IMR-90 (cell line): ENCODE data around the gene UBASH3B. TPM values are rescaled to one million over a fixed set of nuclear protein-coding genes. Genes with fewer than 3 reads are reported as not detected.

Source experiments
- ATAC-seq: fragments of 200-7000 bp; cut with Tn5 transposase; 2 replicates; pipeline ENCODE4 v1.9.1; 2020; ENCODE audit warnings: low read depth, mild to moderate bottlenecking, moderate library complexity
- BruUV-seq: library from RNA; stranded (reverse); fragments of 400-500 nt; replicated peaks from 2 replicates; lab custom pipeline; 2021; lab: Mats Ljungman, UMichigan
- CTCF ChIA-PET: fragments of 300-600 bp; formaldehyde crosslinking; extraction: SDS; loops from one replicate; lab custom pipeline; 2021; ENCODE audit warnings: antibody characterized with exemption; lab: Yijun Ruan, JAX
- POLR2A ChIA-PET: fragments of 300-600 bp; sonication (Branson Sonifier 250); formaldehyde crosslinking; loops from one replicate; lab custom pipeline; 2022; ENCODE audit warnings: antibody characterized with exemption; ENCODE audit not compliant: unreplicated experiment; lab: Charles Lee
- DNase-seq: peaks from one replicate; pipeline ENCODE4 v3.0.0; 2013
- H2AFZ ChIP-seq: replicated peaks from 2 replicates; pipeline ENCODE3; 2013; ENCODE audit warnings: low read length, mild to moderate bottlenecking; ENCODE audit not compliant: poor library complexity
- H2AK5ac ChIP-seq: 2 replicates; pipeline ENCODE4 v1.6.1; 2013; ENCODE audit warnings: low read depth, low read length, inconsistent platforms
- H2AK9ac ChIP-seq: replicated peaks from 2 replicates; pipeline ENCODE3; 2013; ENCODE audit warnings: mild to moderate bottlenecking, low read depth, low read length, moderate library complexity; ENCODE audit not compliant: poor library complexity
- H2BK120ac ChIP-seq: 2 replicates; pipeline ENCODE4 v1.6.1; 2013; ENCODE audit warnings: low read depth, low read length, inconsistent platforms
- H2BK15ac ChIP-seq: 3 replicates; pipeline ENCODE4 v1.6.1; 2013; ENCODE audit warnings: low read depth, low read length, inconsistent platforms
- H2BK20ac ChIP-seq: 2 replicates; pipeline ENCODE4 v1.6.1; 2013; ENCODE audit warnings: low read depth, mild to moderate bottlenecking, inconsistent platforms, low read length, moderate library complexity
- H2BK5ac ChIP-seq: 2 replicates; pipeline ENCODE4 v1.6.1; 2013; ENCODE audit warnings: mild to moderate bottlenecking, low read depth, low read length, inconsistent platforms; ENCODE audit not compliant: poor library complexity, severe bottlenecking
- H3K14ac ChIP-seq: replicated peaks from 2 replicates; pipeline ENCODE4 v1.6.1; 2013; ENCODE audit warnings: low read depth, low read length, inconsistent platforms
- H3K18ac ChIP-seq: 2 replicates; pipeline ENCODE4 v1.6.1; 2013; ENCODE audit warnings: low read depth, low read length, control low read depth
- H3K23ac ChIP-seq: 2 replicates; pipeline ENCODE4 v1.6.1; 2013; ENCODE audit warnings: low read depth, low read length, inconsistent platforms
- H3K27ac ChIP-seq: 2 replicates; pipeline ENCODE4 v1.5.1; 2013; ENCODE audit warnings: mild to moderate bottlenecking, control low read depth, low read length; ENCODE audit not compliant: insufficient read depth
- H3K27me3 ChIP-seq: 2 replicates; pipeline ENCODE4 v1.6.1; 2013; ENCODE audit warnings: low read length; ENCODE audit not compliant: control insufficient read depth, insufficient read depth
- H3K36me3 ChIP-seq: 2 replicates; pipeline ENCODE4 v1.6.1; 2013; ENCODE audit warnings: low read length, mixed read lengths; ENCODE audit not compliant: control insufficient read depth, insufficient read depth
- H3K4ac ChIP-seq: 2 replicates; pipeline ENCODE4 v1.6.1; 2013; ENCODE audit warnings: low read depth, low read length, inconsistent platforms
- H3K4me1 ChIP-seq: 2 replicates; pipeline ENCODE4 v1.6.1; 2013; ENCODE audit warnings: low read length, mixed read lengths; ENCODE audit not compliant: control insufficient read depth, insufficient read depth
- H3K4me2 ChIP-seq: 2 replicates; pipeline ENCODE4 v1.6.1; 2013; ENCODE audit warnings: low read depth, mild to moderate bottlenecking, control low read depth, low read length, moderate library complexity
- H3K4me3 ChIP-seq: 2 replicates; pipeline ENCODE4 v1.5.1; 2013; ENCODE audit warnings: low read depth, mild to moderate bottlenecking, control low read depth, low read length, moderate library complexity; ENCODE audit not compliant: insufficient read depth
- H3K56ac ChIP-seq: 2 replicates; pipeline ENCODE4 v1.6.1; 2013; ENCODE audit warnings: low read length, inconsistent platforms; ENCODE audit not compliant: insufficient read depth; ENCODE audit errors: extremely low read depth
- H3K79me1 ChIP-seq, 2 experiments: 2 replicates each; pipeline ENCODE4 v1.6.1; 2013; ENCODE audit warnings: low read length in 2 of 2, inconsistent platforms in 1 of 2, low read depth in 1 of 2
- H3K9ac ChIP-seq: 2 replicates; pipeline ENCODE4 v1.6.1; 2013; ENCODE audit warnings: low read depth, low read length, control low read depth
- H3K9me1 ChIP-seq: 2 replicates; pipeline ENCODE4 v1.6.1; 2013; ENCODE audit warnings: low read length, inconsistent platforms; ENCODE audit not compliant: insufficient read depth
- H3K9me3 ChIP-seq: 2 replicates; pipeline ENCODE4 v1.6.1; 2013; ENCODE audit warnings: low read length; ENCODE audit not compliant: control insufficient read depth, insufficient read depth
- H4K20me1 ChIP-seq: 2 replicates; pipeline ENCODE4 v1.6.1; 2013; ENCODE audit warnings: low read length, inconsistent platforms; ENCODE audit not compliant: insufficient read depth
- H4K5ac ChIP-seq: 2 replicates; pipeline ENCODE4 v1.6.1; 2013; ENCODE audit warnings: mild to moderate bottlenecking, low read depth, low read length, control low read depth
- H4K8ac ChIP-seq, 2 experiments: 2 replicates each; pipeline ENCODE4 v1.6.1; 2013; ENCODE audit warnings: low read depth in 2 of 2, low read length in 2 of 2, control low read depth in 1 of 2, inconsistent platforms in 1 of 2
- H4K91ac ChIP-seq: 2 replicates; pipeline ENCODE4 v1.6.1; 2013; ENCODE audit warnings: low read depth, low read length, inconsistent platforms; ENCODE audit not compliant: insufficient read depth
- BHLHE40 ChIP-seq: fragments of 150-350 bp; IDR thresholded peaks from 2 replicates; pipeline ENCODE4 v1.6.1; 2016; ENCODE audit warnings: mild to moderate bottlenecking, low read depth, low read length
- CEBPB ChIP-seq: IDR thresholded peaks from 2 replicates; pipeline ENCODE4 v1.6.1; 2012; ENCODE audit warnings: low read depth, low read length, improper control_type of control experiment
- CTCF ChIP-seq: conservative IDR thresholded peaks from 2 replicates; pipeline ENCODE4 v1.5.1; 2012; ENCODE audit warnings: mild to moderate bottlenecking, low read depth, low read length, improper control_type of control experiment
- ELK1 ChIP-seq: fragments of 150-350 bp; IDR thresholded peaks from 2 replicates; pipeline ENCODE4 v1.6.1; 2016; ENCODE audit warnings: low read depth, mild to moderate bottlenecking, low read length, moderate library complexity, borderline replicate concordance
- FOS ChIP-seq: fragments of 150-350 bp; IDR thresholded peaks from 2 replicates; pipeline ENCODE4 v1.6.1; 2016; ENCODE audit warnings: low read depth, low read length
- MAZ ChIP-seq: IDR thresholded peaks from 2 replicates; pipeline ENCODE4 v1.6.1; 2012; ENCODE audit warnings: low read depth, mild to moderate bottlenecking, low read length, improper control_type of control experiment, moderate library complexity, borderline replicate concordance
- MXI1 ChIP-seq: IDR thresholded peaks from 2 replicates; pipeline ENCODE4 v1.6.1; 2012; ENCODE audit warnings: low read depth, mild to moderate bottlenecking, low read length, moderate library complexity, borderline replicate concordance
- NFE2L2 ChIP-seq: fragments of 150-350 bp; IDR thresholded peaks from 2 replicates; pipeline ENCODE4 v1.6.1; 2016; ENCODE audit warnings: low read depth, mild to moderate bottlenecking, low read length
- RAD21 ChIP-seq: IDR thresholded peaks from 2 replicates; pipeline ENCODE4 v1.6.1; 2012; ENCODE audit warnings: low read length, improper control_type of control experiment
- RCOR1 ChIP-seq: IDR thresholded peaks from 2 replicates; pipeline ENCODE4 v1.6.1; 2012; ENCODE audit warnings: mild to moderate bottlenecking, low read length, improper control_type of control experiment; ENCODE audit not compliant: insufficient replicate concordance
- RFX5 ChIP-seq: IDR thresholded peaks from 2 replicates; pipeline ENCODE4 v1.8.0; 2012; ENCODE audit warnings: low read depth, mild to moderate bottlenecking, low read length, moderate library complexity
- SMC3 ChIP-seq: fragments of 150-350 bp; IDR thresholded peaks from 2 replicates; pipeline ENCODE4 v1.6.1; 2016; ENCODE audit warnings: low read depth, mild to moderate bottlenecking, antibody characterized with exemption, low read length, moderate library complexity
- WGBS, 2 experiments: methylation state at CpG; one replicate each; pipeline versions ENCODE4 v1.1.5 to v1.1.7; 2013; ENCODE audit warnings: missing lambda C conversion rate in 2 of 2; ENCODE audit not compliant: insufficient read length in 1 of 2; ENCODE audit errors: extremely low coverage in 2 of 2; 5-methylcytosine and 5-hydroxymethylcytosine counted together
- dilution Hi-C: fragments of 300-500 bp; cut with HindIII; formaldehyde crosslinking; loops from one replicate; pipeline ENCODE4 v1.14.3; 2018; ENCODE audit warnings: low sequenced_read_pairs; ENCODE audit not compliant: unreplicated experiment
- in situ Hi-C: fragments of 300-500 bp; cut with MboI; formaldehyde crosslinking; loops from 3 replicates; pipeline ENCODE4 v1.14.3; 2019; ENCODE audit warnings: low sequenced_read_pairs, inconsistent platforms, mixed read lengths
- intact Hi-C: fragments of 100-400 bp; cut with micrococcal nuclease; formaldehyde crosslinking; loops from 2 replicates; pipeline ENCODE4 v1.10.0; 2022
- polyA plus RNA-seq, 3 experiments: library from polyadenylated mRNA; depleted of rRNA; stranded (reverse); fragments of >200 nt; gene quantifications; 2 replicates each; pipeline ENCODE4 v1.2.3, GENCODE V29; 2012; ENCODE audit warnings: low replicate concordance in 1 of 3
- total RNA-seq: library from RNA; depleted of rRNA; stranded (reverse); fragments of >200 nt; gene quantifications from 2 replicates; pipeline ENCODE4 v1.2.3, GENCODE V29; 2012

The UBASH3B gene
- total and polyA plus RNA-seq, 2 of the 4 experiments (the other 2 are of a cell fraction): 27.2 to 48.0 TPM

- no CpG with 5 or more reads among the region's 7 CpGs for WGBS, 2 experiments
- peak; percentile 73 for ATAC-seq
- Histone ChIP-seq H2BK120ac (no peak overlapping the region), H3K9me1 (no peaks in the 10 kb centered on the region), H3K14ac (no peak overlapping the region), H2BK20ac (no peak overlapping the region), H2AFZ (peak overlapping the region; percentile 69), H4K5ac (no peak overlapping the region), H3K36me3 (no peaks in the 10 kb centered on the region), H4K20me1 (no peaks in the 10 kb centered on the region), H3K9ac (no peak overlapping the region), H2BK15ac (0 out of 3 replicates have a peak overlapping the region, but pooled peaks have one; percentile 17), H2AK9ac (peak overlapping the region; percentile 46), H3K9me3 (no peaks in the 10 kb centered on the region), H3K27ac (no peak overlapping the region), H3K4me2 (peak overlapping the region; percentile 6; the same call in 1 of the 2 replicates), H3K27me3 (no peaks in the 10 kb centered on the region), H3K4ac (no peak overlapping the region), H4K91ac (no peak overlapping the region), H3K18ac (no peak overlapping the region), H3K79me1 (no peaks in the 10 kb centered on the region), H3K4me3 (no peak overlapping the region), H3K56ac (no peak overlapping the region), H3K4me1 (0 out of 2 replicates have a peak, but pooled peaks cover 3% of the 10 kb centered on the region), H2BK5ac (peak overlapping the region; percentile 30), H2AK5ac (0 out of 2 replicates have a peak overlapping the region, but pooled peaks have one; percentile 38), H4K8ac (peak overlapping the region in 1 of 2 experiments; percentile 4; a peak in 1 of 4 replicates), H3K23ac (no peak overlapping the region)
- intact Hi-C loops (loop anchor here (5.0 kb wide), 1 partner anchor 68 kb away; no protein-coding TSS in a partner anchor), in situ Hi-C loops (loop anchor here (5.0 to 25.0 kb wide), 3 partner anchors 53 to 412 kb away; no protein-coding TSS in a partner anchor), dilution Hi-C loops (loop anchor here (25.0 kb wide), 1 partner anchor 187 kb away; no protein-coding TSS in a partner anchor)
- no peak for TF ChIP-seq ELK1
- TF ChIP-seq RAD21: 0 out of 2 replicates have a peak, but pooled peaks have one; percentile 9
- peak; percentile 47 for TF ChIP-seq FOS
- no peak for TF ChIP-seq CEBPB
- no peak for TF ChIP-seq RCOR1
- no peak for TF ChIP-seq RFX5
- TF ChIP-seq MXI1: no peak
- TF ChIP-seq CTCF: 0 out of 2 replicates have a peak, but pooled peaks have one; percentile 15
- 0 out of 2 replicates have a peak, but pooled peaks have one; percentile 41 for TF ChIP-seq MAZ
- no peak for TF ChIP-seq NFE2L2
- no peak; the same call in 1 of the 2 replicates for TF ChIP-seq BHLHE40
- TF ChIP-seq SMC3: no peak
- no TSS peak for BruUV-seq
- ChIA-PET POLR2A (interaction anchor here (0.6 kb wide), 1 partner anchor 420 kb away, joined by 4 read pairs; no protein-coding TSS in a partner anchor), CTCF (no interaction called here)
- peak; percentile 57 for DNase-seq
Measured at GRCh38 chr11:122850076-122850631, 194.6 kb downstream of the UBASH3B start.
